ENCODE data around the gene AGPS. TPM values are rescaled to one million over a fixed set of nuclear protein-coding genes. Genes with fewer than 3 reads are reported as not detected.

AGPS gene
- total and polyA plus RNA-seq, 2 donors (not counting 1 experiment from before 2014, with no cell fraction given) = 15.9 to 18.0 TPM

DNA sequence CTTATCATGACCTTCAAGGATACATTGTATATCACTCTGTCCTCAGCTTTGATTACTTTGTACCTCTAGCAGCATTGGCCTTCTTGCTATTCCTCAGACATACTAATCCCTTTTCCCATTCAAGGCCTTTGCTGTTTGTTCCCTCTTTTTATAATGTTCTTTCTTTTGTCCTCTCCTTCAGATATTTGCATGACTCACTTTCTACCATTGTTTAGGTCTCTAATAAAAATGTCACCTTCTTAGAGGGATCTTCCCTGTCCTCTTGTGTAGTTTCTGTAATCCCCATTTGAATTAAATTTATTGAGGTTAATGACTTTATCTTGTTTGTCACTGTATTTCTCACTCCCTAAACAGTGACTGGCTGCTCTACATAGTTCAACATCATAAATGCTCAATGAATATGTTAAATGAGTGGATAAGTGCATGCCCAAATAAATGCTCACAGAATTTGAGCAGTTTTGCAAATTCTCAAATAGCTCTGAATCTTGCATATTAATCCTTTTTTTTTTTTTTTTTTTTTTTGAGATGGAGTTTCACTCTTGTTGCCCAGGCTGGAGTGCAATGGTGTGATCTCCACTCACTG, 135.9 kb downstream of the AGPS start:
- no peak for DNase-seq (ENCODE audit: low read depth in 2 of 2)
- H3K27me3 ChIP-seq (ENCODE audit: control insufficient read depth, insufficient read depth, low read length) = no peaks in the 10 kb centered on the region
- H3K4me1 ChIP-seq (ENCODE audit: control insufficient read depth, extremely low read depth, insufficient read depth, low read length) = no peaks in the 10 kb centered on the region
- H3K4me2 ChIP-seq (ENCODE audit: extremely low read depth, insufficient read depth, low read length) = no peak overlapping the region
- no peak overlapping the region for H3K9ac ChIP-seq (ENCODE audit: insufficient read depth, low read length)
- H3K27ac ChIP-seq (ENCODE audit: insufficient read depth, low read length) = no peak overlapping the region
- H3K4me3 ChIP-seq (replicated peaks in 1 of 4; ENCODE audit: control extremely low read depth in 1 of 4, insufficient read depth in 1 of 4, low read depth in 3 of 4, low read length in 4 of 4) = no peak overlapping the region
- H3K79me2 ChIP-seq (ENCODE audit: control insufficient read depth, insufficient read depth, low read length) = no peaks in the 10 kb centered on the region
- no peaks in the 10 kb centered on the region for H4K20me1 ChIP-seq (ENCODE audit: control insufficient read depth, extremely low read depth, insufficient read depth, low read length)
- no peak overlapping the region for H2AFZ ChIP-seq (ENCODE audit: low read length)
- no peaks in the 10 kb centered on the region for H3K9me3 ChIP-seq (ENCODE audit: control insufficient read depth, insufficient read depth, low read depth, low read length)
- H3K36me3 ChIP-seq (ENCODE audit: control insufficient read depth, insufficient read depth, low read length) = no peaks in the 10 kb centered on the region
- TF ChIP-seq EZH2 (IDR thresholded peaks at IDR 0.05; ENCODE audit: low read length, missing control alignments) = no peak
- TF ChIP-seq, protein P1, sequence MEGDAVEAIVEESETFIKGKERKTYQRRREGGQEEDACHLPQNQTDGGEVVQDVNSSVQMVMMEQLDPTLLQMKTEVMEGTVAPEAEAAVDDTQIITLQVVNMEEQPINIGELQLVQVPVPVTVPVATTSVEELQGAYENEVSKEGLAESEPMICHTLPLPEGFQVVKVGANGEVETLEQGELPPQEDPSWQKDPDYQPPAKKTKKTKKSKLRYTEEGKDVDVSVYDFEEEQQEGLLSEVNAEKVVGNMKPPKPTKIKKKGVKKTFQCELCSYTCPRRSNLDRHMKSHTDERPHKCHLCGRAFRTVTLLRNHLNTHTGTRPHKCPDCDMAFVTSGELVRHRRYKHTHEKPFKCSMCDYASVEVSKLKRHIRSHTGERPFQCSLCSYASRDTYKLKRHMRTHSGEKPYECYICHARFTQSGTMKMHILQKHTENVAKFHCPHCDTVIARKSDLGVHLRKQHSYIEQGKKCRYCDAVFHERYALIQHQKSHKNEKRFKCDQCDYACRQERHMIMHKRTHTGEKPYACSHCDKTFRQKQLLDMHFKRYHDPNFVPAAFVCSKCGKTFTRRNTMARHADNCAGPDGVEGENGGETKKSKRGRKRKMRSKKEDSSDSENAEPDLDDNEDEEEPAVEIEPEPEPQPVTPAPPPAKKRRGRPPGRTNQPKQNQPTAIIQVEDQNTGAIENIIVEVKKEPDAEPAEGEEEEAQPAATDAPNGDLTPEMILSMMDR (conservative IDR thresholded peaks at IDR 0.05 in 1 of 2, IDR thresholded peaks at IDR 0.05 in 1 of 2; ENCODE audit: low read depth in 1 of 2, low read length in 2 of 2) = no peak

DNA sequence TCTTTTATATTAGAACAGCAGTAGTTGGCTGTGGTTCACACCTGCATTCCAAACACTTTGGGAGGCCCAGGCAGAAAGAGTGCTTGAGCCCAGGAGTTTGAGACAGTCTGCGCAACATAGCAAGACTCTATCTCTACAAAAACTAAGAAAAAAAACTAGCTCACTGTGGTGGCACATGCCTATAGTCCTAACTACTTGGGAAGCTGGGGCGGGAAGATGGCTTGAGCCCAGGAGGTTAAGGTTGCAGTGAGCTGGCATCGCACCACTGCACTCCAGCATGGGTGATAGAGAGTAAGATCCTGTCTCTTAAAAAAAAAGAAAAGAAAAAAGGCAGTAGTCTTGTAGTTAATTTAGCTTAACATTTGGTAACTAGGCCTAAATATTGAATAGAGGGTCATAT, 136.6 kb downstream of the AGPS start:
- no peak for DNase-seq (ENCODE audit: low read depth in 2 of 2)
- no peak overlapping the region for H3K4me2 ChIP-seq (ENCODE audit: extremely low read depth, insufficient read depth, low read length)
- H3K36me3 ChIP-seq (ENCODE audit: control insufficient read depth, insufficient read depth, low read length) = no peaks in the 10 kb centered on the region
- H3K9ac ChIP-seq (ENCODE audit: insufficient read depth, low read length) = no peak overlapping the region
- no peak overlapping the region for H2AFZ ChIP-seq (ENCODE audit: low read length)
- no peaks in the 10 kb centered on the region for H3K4me1 ChIP-seq (ENCODE audit: control insufficient read depth, extremely low read depth, insufficient read depth, low read length)
- no peaks in the 10 kb centered on the region for H3K79me2 ChIP-seq (ENCODE audit: control insufficient read depth, insufficient read depth, low read length)
- no peaks in the 10 kb centered on the region for H4K20me1 ChIP-seq (ENCODE audit: control insufficient read depth, extremely low read depth, insufficient read depth, low read length)
- no peak overlapping the region for H3K27ac ChIP-seq (ENCODE audit: insufficient read depth, low read length)
- no peaks in the 10 kb centered on the region for H3K27me3 ChIP-seq (ENCODE audit: control insufficient read depth, insufficient read depth, low read length)
- no peaks in the 10 kb centered on the region for H3K9me3 ChIP-seq (ENCODE audit: control insufficient read depth, insufficient read depth, low read depth, low read length)
- TF ChIP-seq EZH2 (IDR thresholded peaks at IDR 0.05; ENCODE audit: low read length, missing control alignments) = no peak
- TF ChIP-seq, protein P1 (conservative IDR thresholded peaks at IDR 0.05 in 1 of 2, IDR thresholded peaks at IDR 0.05 in 1 of 2; ENCODE audit: low read depth in 1 of 2, low read length in 2 of 2) = no peak
- no peak overlapping the region for H3K4me3 ChIP-seq (replicated peaks in 1 of 4; ENCODE audit: control extremely low read depth in 1 of 4, insufficient read depth in 1 of 4, low read depth in 3 of 4, low read length in 4 of 4)

DNA sequence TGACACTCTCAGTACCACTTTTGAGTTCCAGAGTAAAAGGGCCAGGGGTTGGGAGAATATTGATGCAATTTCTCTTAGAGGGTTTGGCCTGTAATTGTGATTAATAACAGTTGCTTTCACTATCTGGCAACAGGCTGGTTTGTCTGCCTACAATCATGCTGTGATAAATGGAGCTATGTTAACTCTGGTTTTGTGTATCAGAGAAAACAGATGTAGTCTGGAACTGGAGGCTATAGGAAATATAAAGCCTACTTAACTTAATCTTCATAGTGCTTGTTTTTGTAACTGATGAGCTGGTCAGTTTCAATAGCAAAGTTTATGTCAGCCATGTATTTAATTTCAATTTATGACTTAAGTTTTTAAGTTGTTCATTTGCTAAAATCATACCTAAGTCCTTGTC, 138.0 kb downstream of the AGPS start:
- H4K20me1 ChIP-seq (ENCODE audit: control insufficient read depth, extremely low read depth, insufficient read depth, low read length) = no peaks in the 10 kb centered on the region
- no peak overlapping the region for H3K4me3 ChIP-seq (replicated peaks in 1 of 4; ENCODE audit: control extremely low read depth in 1 of 4, insufficient read depth in 1 of 4, low read depth in 3 of 4, low read length in 4 of 4)
- peak; percentile 32 to 61 for DNase-seq (ENCODE audit: low read depth in 2 of 2)
- H3K4me2 ChIP-seq (ENCODE audit: extremely low read depth, insufficient read depth, low read length) = no peak overlapping the region
- no peak overlapping the region for H2AFZ ChIP-seq (ENCODE audit: low read length)
- no peaks in the 10 kb centered on the region for H3K4me1 ChIP-seq (ENCODE audit: control insufficient read depth, extremely low read depth, insufficient read depth, low read length)
- no peak for TF ChIP-seq EZH2 (IDR thresholded peaks at IDR 0.05; ENCODE audit: low read length, missing control alignments)
- TF ChIP-seq, protein P1 (conservative IDR thresholded peaks at IDR 0.05 in 1 of 2, IDR thresholded peaks at IDR 0.05 in 1 of 2; ENCODE audit: low read depth in 1 of 2, low read length in 2 of 2) = no peak
- no peaks in the 10 kb centered on the region for H3K27me3 ChIP-seq (ENCODE audit: control insufficient read depth, insufficient read depth, low read length)
- no peaks in the 10 kb centered on the region for H3K79me2 ChIP-seq (ENCODE audit: control insufficient read depth, insufficient read depth, low read length)
- no peak overlapping the region for H3K27ac ChIP-seq (ENCODE audit: insufficient read depth, low read length)
- H3K36me3 ChIP-seq (ENCODE audit: control insufficient read depth, insufficient read depth, low read length) = no peaks in the 10 kb centered on the region
- H3K9ac ChIP-seq (ENCODE audit: insufficient read depth, low read length) = no peak overlapping the region
- no peaks in the 10 kb centered on the region for H3K9me3 ChIP-seq (ENCODE audit: control insufficient read depth, insufficient read depth, low read depth, low read length)
